Panc1 (cell line): ENCODE results near the gene BTBD2. TPM values are rescaled to one million over a fixed set of nuclear protein-coding genes. Genes with fewer than 3 reads are reported as not detected.
A peak's percentile ranks its signal among the peaks of the same experiment; 100 is the strongest.

Experiments used
- ATAC-seq: fragments of 200-7000 bp; cut with Tn5 transposase; 2 replicates; pipeline ENCODE4 v1.9.1; 2020; ENCODE audit warnings: mild to moderate bottlenecking, moderate library complexity
- BruUV-seq: library from RNA; stranded (reverse); fragments of 400-500 nt; replicated peaks from 2 replicates; lab custom pipeline; 2021; lab: Mats Ljungman, UMichigan
- CTCF ChIA-PET: fragments of 300-600 bp; sonication (Branson Sonifier 250); formaldehyde crosslinking; loops from one replicate; lab custom pipeline; 2022; ENCODE audit warnings: antibody characterized with exemption; lab: Charles Lee
- POLR2A ChIA-PET: fragments of 300-600 bp; sonication (Branson Sonifier 250); formaldehyde crosslinking; loops from one replicate; lab custom pipeline; 2022; ENCODE audit warnings: antibody characterized with exemption; lab: Charles Lee
- DNase-seq: peaks from one replicate; pipeline ENCODE4 v3.0.0-alpha.2; 2010; ENCODE audit warnings: low read depth, low spot score
- H3K27ac ChIP-seq: 2 replicates; pipeline ENCODE4 v1.5.1; 2011; ENCODE audit warnings: mild to moderate bottlenecking, low read length, inconsistent platforms
- H3K27me3 ChIP-seq: fragments of 200-500 bp; sonication (Bioruptor generic); 2 replicates; pipeline ENCODE4 v1.6.0; 2014; ENCODE audit warnings: low read length, inconsistent platforms; ENCODE audit not compliant: control insufficient read depth, insufficient read depth
- H3K36me3 ChIP-seq: fragments of 200-500 bp; sonication (Bioruptor generic); 2 replicates; pipeline ENCODE4 v1.5.1; 2014; ENCODE audit warnings: inconsistent platforms, mild to moderate bottlenecking, low read length, moderate library complexity; ENCODE audit not compliant: control insufficient read depth, insufficient read depth
- H3K4me1 ChIP-seq: 2 replicates; pipeline ENCODE4 v1.5.1; 2011; ENCODE audit warnings: inconsistent platforms, mild to moderate bottlenecking, low read length, moderate library complexity; ENCODE audit not compliant: control insufficient read depth, insufficient read depth
- H3K4me3 ChIP-seq, 2 experiments: 2 replicates each; pipeline ENCODE4 v1.5.1; 2011 to 2012; ENCODE audit warnings: low read depth in 2 of 2, low read length in 2 of 2, mild to moderate bottlenecking in 2 of 2, inconsistent platforms in 1 of 2, moderate library complexity in 1 of 2
- H3K9me3 ChIP-seq: fragments of 200-500 bp; sonication (Bioruptor generic); 2 replicates; pipeline ENCODE4 v1.5.1; 2014; ENCODE audit warnings: low read depth, mild to moderate bottlenecking, inconsistent platforms, low read length, moderate library complexity; ENCODE audit not compliant: control insufficient read depth, insufficient read depth
- CTCF ChIP-seq: fragments of 450-650 bp; IDR thresholded peaks from 2 replicates; pipeline ENCODE4 v1.5.1; 2017; ENCODE audit warnings: mild to moderate bottlenecking
- POLR2AphosphoS5 ChIP-seq: IDR thresholded peaks from 2 replicates; pipeline ENCODE4 v1.6.1; 2012; ENCODE audit warnings: mild to moderate bottlenecking, low read depth, low read length, moderate library complexity
- REST ChIP-seq, 2 experiments: IDR thresholded peaks; 2 replicates each; pipeline ENCODE4 v1.6.1; 2011 to 2012; ENCODE audit warnings: low read depth in 2 of 2, control low read depth in 1 of 2, low read length in 1 of 2, mild to moderate bottlenecking in 1 of 2, moderate library complexity in 1 of 2; ENCODE audit not compliant: insufficient read depth in 1 of 2
- SIN3A ChIP-seq: IDR thresholded peaks from 2 replicates; pipeline ENCODE4 v1.6.1; 2012; ENCODE audit warnings: low read depth, mild to moderate bottlenecking, low read length, moderate library complexity, borderline replicate concordance; ENCODE audit not compliant: insufficient read depth
- TCF7L2 ChIP-seq: IDR thresholded peaks from 2 replicates; pipeline ENCODE4 v1.6.1; 2011; ENCODE audit warnings: mild to moderate bottlenecking, low read depth, low read length, inconsistent platforms
- in situ Hi-C: cut with HindIII; loops from 2 replicates; pipeline ENCODE4 v1.10.0; 2016; ENCODE audit warnings: low sequenced_read_pairs, low pct_unique_long_range_greater_than_20kb
- intact Hi-C: fragments of 100-400 bp; cut with micrococcal nuclease; formaldehyde crosslinking; loops from one replicate; pipeline ENCODE4 v1.10.0; 2022; ENCODE audit not compliant: unreplicated experiment
- total RNA-seq: library from RNA; stranded (reverse); gene quantifications from one replicate; pipeline ENCODE4 v1.2.1, GENCODE V29; 2021; ENCODE audit not compliant: unreplicated experiment

BTBD2 gene
- total RNA-seq, 1 experiment from 2014 or later: 59.6 TPM

- Histone ChIP-seq H3K4me3 (peak within 1 kb of the TSS; percentile 64 to 72), H3K27ac (peak within 1 kb of the TSS; percentile 83), H3K27me3 (no peaks in the 10 kb centered on the region), H3K4me1 (peaks cover 15% of the 10 kb centered on the region), H3K9me3 (no peaks in the 10 kb centered on the region), H3K36me3 (peaks cover 7% of the 10 kb centered on the region; the same call in 1 of the 2 replicates)
- no TSS peak for BruUV-seq
- ATAC-seq (peak; percentile 71), DNase-seq (no peak)
- ChIA-PET CTCF (no interaction called here), POLR2A (no interaction called here)
- in situ Hi-C loops: no loop called here
- TF ChIP-seq REST (IDR thresholded peaks at IDR 0.05; ENCODE audit: insufficient read depth in 1 of 2, low read depth in 2 of 2, low read length in 1 of 2) (no peak), POLR2AphosphoS5 (no peak), SIN3A (no peak), TCF7L2 (no peak), CTCF (no peak; the same call in 1 of the 2 replicates)
- intact Hi-C loops: no loop called here
These were observed 74.1 kb downstream of the BTBD2 start, which contains the start of gene CSNK1G2 for GRCh38 chr19:1941146-1942077. CSNK1G2 (plus strand) TSS chr19:1941172; CDS start chr19:1969773, 28,601 bp downstream.

GRCh38 chr19:1938071-1938470, 77.4 kb downstream of the BTBD2 start:
- H3K36me3 ChIP-seq: peaks cover 7% of the 10 kb centered on the region; the same call in 1 of the 2 replicates
- intact Hi-C loops: no loop called here
- ATAC-seq (no peak), DNase-seq (no peak)
- H3K4me1 ChIP-seq: peaks cover 7% of the 10 kb centered on the region
- no peak overlapping the region for H3K27ac ChIP-seq
- H3K27me3 ChIP-seq: no peaks in the 10 kb centered on the region
- CTCF ChIA-PET: no interaction called here
- H3K9me3 ChIP-seq: no peaks in the 10 kb centered on the region
- no peak for TF ChIP-seq POLR2AphosphoS5
- no peak for TF ChIP-seq REST (IDR thresholded peaks at IDR 0.05; ENCODE audit: insufficient read depth in 1 of 2, low read depth in 2 of 2, low read length in 1 of 2)
- no peak for TF ChIP-seq CTCF
- no peak for TF ChIP-seq SIN3A
- no peak for TF ChIP-seq TCF7L2
- in situ Hi-C loops: no loop called here
- no peak overlapping the region for H3K4me3 ChIP-seq
- no TSS peak for BruUV-seq
- POLR2A ChIA-PET: no interaction called here
